Fibroblast of the aortic adventitia (primary cell): ENCODE measurements around the gene NDUFB4. TPM values are rescaled to one million over a fixed set of nuclear protein-coding genes. Genes with fewer than 3 reads are reported as not detected.
A peak's percentile ranks its signal among the peaks of the same experiment; 100 is the strongest.

Experiments used
- DNase-seq: peaks from one replicate; pipeline ENCODE4 v3.0.0-alpha.2; 2010; ENCODE audit warnings: low read depth
- H3K4me3 ChIP-seq: 2 replicates; pipeline ENCODE4 v1.5.1; 2011; ENCODE audit warnings: low read depth, mild to moderate bottlenecking, control low read depth, low read length, moderate library complexity
- CTCF ChIP-seq: IDR thresholded peaks from 2 replicates; pipeline ENCODE4 v1.5.1; 2011; ENCODE audit warnings: mild to moderate bottlenecking, low read length, control low read depth, inconsistent platforms; ENCODE audit not compliant: insufficient read depth
- total RNA-seq: library from RNA; depleted of rRNA; stranded (reverse); fragments of >200 nt; gene quantifications from 2 replicates; pipeline ENCODE4 v1.2.3, GENCODE V29; 2012; ENCODE audit warnings: low replicate concordance

The NDUFB4 gene
- total RNA-seq, 1 donor: 64.1 TPM

- TF ChIP-seq CTCF: no peak
- DNase-seq: no peak
Observed at GRCh38 chr3:120587332-120587975, 8.7 kb upstream of the NDUFB4 start.

GRCh38 chr3:120595788-120596115, 384 bp upstream of the NDUFB4 start:
- DNase-seq: no peak
- no peak for TF ChIP-seq CTCF
- H3K4me3 ChIP-seq: peak overlapping the region; percentile 87

More at GRCh38 chr3:120587332-120587975, 8.7 kb upstream of the NDUFB4 start:
- H3K4me3 ChIP-seq: no peak overlapping the region

- DNase-seq: no peak
- H3K4me3 ChIP-seq: peak overlapping the region; percentile 87
- TF ChIP-seq CTCF: no peak
Observed at GRCh38 chr3:120596853-120597223, 702 bp downstream of the NDUFB4 start.

GRCh38 chr3:120597445-120598049, 1.4 kb downstream of the NDUFB4 start:
- DNase-seq: no peak
- H3K4me3 ChIP-seq: peak overlapping the region; percentile 51
- no peak for TF ChIP-seq CTCF

GRCh38 chr3:120599211-120599610, 3.1 kb downstream of the NDUFB4 start:
- TF ChIP-seq CTCF: no peak

GRCh38 chr3:120601554-120601953, 5.4 kb downstream of the NDUFB4 start:
- no peak overlapping the region for H3K4me3 ChIP-seq
- no peak for TF ChIP-seq CTCF
- no peak for DNase-seq

More at GRCh38 chr3:120599211-120599610, 3.1 kb downstream of the NDUFB4 start:
- H3K4me3 ChIP-seq: no peak overlapping the region
- DNase-seq: no peak

GRCh38 chr3:120602682-120603081, 6.5 kb downstream of the NDUFB4 start:
- DNase-seq: no peak
- no peak overlapping the region for H3K4me3 ChIP-seq
- no peak for TF ChIP-seq CTCF
